ENCODE measurements around the gene POU6F2. TPM values are rescaled to one million over a fixed set of nuclear protein-coding genes. Genes with fewer than 3 reads are reported as not detected.

The POU6F2 gene
- total RNA-seq, 2 donors from 2014 or later = 0.16 to 0.22 TPM

DNA sequence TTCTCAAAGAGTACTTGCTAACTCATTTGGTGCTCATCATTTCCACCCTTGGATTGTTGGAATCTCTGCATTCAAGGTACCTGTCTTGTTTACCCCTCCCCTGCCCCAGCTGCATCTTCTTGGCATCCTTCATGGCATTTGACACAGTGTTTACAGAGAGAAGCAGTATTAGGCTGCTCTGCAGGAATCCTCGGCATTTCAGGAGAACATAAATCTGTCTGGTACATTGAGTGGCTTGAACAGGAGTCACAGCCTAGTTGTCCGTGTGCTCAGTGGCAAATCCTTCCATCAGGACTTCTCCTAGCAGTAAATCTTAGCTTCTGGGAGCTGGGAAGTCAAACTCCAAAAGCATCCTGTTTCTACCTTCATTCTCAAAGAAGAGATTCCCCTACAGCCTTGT lies 451.7 kb downstream of the POU6F2 start:
- Mint-ChIP-seq H3K4me1 (no peaks in the 10 kb centered on the region), H3K27me3 (peaks cover 4% of the 10 kb centered on the region), H3K4me3 (no peak overlapping the region), H3K36me3 (ENCODE audit: low read depth) (no peaks in the 10 kb centered on the region), H3K27ac (no peak overlapping the region), H3K9me3 (no peaks in the 10 kb centered on the region)
- ATAC-seq (replicated peaks) = no peak

DNA sequence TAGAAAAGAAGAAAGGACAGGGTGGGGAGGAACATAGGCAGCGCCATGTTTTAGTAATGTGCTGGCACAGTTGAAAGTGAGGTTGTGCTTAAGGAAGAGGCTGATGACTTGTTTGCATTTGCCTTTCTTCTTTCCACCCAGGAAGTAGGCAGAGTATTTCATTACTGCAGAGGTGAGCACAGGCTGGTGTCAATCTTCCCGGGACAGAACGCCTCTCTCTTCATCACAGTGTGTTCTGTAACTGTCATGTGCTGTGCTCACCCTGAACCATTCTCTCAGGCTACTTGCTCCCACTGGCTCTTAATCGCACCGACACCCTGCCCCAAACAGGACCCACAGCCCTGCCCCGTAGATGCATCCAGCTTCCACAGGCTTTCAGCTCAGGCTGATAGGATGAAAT lies 452.7 kb downstream of the POU6F2 start:
- H3K36me3 Mint-ChIP-seq (ENCODE audit: low read depth) = no peaks in the 10 kb centered on the region
- H3K4me1 Mint-ChIP-seq = no peaks in the 10 kb centered on the region
- no peaks in the 10 kb centered on the region for H3K9me3 Mint-ChIP-seq
- no peak for ATAC-seq (replicated peaks)
- no peak overlapping the region for H3K4me3 Mint-ChIP-seq
- H3K27ac Mint-ChIP-seq = no peak overlapping the region
- H3K27me3 Mint-ChIP-seq = peaks cover 4% of the 10 kb centered on the region

DNA sequence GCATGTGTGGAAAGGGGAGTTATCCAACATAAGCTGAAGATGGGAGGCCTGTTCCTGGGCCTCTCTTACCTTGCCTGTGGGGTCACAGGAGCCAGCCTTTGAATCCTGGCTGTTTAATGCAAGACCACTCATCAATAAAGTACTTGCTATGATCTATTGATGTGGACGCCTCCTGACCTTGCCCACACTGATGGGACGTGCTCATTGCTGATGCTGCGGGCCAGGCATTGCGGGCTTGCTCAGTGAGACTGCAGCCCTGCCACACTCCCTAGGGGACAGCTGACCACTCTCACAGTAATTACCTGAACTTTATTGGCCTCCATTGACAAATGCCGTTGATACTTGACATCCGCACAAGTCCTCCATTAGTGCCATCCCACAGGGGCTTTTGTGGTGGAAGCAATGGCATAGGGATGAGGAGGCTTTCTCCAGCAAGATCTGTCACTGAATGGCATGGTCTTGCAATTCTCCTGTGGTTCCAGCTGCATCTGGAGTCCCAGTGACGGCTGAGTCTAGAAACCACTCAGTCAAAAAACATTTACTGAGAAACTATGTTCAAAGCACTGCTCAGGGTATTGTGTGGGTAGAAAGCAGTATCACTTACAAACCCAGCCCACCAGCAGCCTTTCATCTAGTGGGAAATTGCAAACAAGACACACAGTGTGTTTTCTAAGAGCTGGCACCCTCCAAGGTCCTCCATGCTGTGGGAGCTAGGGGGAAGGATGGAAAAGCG lies 453.4 kb downstream of the POU6F2 start:
- no peak for ATAC-seq (replicated peaks)
- peaks cover 4% of the 10 kb centered on the region for H3K27me3 Mint-ChIP-seq
- no peaks in the 10 kb centered on the region for H3K9me3 Mint-ChIP-seq
- no peak overlapping the region for H3K4me3 Mint-ChIP-seq
- no peaks in the 10 kb centered on the region for H3K36me3 Mint-ChIP-seq (ENCODE audit: low read depth)
- no peaks in the 10 kb centered on the region for H3K4me1 Mint-ChIP-seq
- no peak overlapping the region for H3K27ac Mint-ChIP-seq

DNA sequence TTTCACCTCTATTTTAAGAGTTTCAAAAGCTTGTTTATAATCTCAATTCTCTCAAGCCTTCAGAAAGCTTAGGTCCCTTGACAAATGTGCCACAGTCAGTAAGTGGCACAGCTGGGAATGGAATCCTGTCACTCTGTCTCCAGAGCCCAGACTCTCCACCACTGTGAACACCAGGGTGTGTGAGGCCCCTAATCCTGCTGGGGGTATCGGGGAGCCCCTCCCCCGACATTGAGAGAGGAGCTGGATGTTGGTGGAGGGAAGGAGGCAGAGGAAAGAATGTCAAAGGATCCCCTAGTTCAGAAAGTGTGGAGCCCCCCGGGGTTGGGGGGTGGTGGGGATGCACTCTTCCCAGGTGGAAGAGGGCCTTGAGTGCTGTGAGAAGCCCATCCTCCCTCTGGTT lies 454.7 kb downstream of the POU6F2 start:
- H3K27me3 Mint-ChIP-seq = no peaks in the 10 kb centered on the region
- no peak for ATAC-seq (replicated peaks)

DNA sequence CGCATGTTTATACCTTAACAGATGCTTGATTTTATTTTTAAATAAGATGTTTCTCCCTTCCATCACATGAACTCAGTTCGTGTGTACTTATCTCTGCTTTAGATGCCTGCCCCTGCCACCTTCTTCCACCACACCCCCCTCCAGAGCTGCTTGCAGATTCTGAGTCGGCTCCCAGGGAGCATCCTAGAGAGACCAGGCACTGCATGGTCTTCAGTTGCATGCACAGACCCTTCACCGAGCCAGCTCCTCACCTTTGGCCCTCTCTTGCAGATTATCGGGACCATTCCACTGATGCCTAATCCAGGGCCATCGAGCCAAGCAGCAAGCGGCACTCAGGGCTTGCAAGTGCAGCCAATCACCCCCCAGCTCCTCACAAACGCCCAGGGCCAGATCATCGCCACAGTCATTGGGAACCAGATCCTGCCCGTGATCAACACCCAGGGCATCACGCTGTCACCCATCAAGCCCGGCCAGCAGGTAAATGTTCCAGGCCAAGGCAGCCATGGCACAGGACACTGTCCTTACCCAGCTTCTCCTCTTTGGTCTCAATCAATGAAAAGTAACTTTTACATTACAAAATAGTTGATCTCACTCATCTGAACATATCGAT lies 455.2 kb downstream of the POU6F2 start:
- no peak for ATAC-seq (replicated peaks)
- H3K27me3 Mint-ChIP-seq = no peaks in the 10 kb centered on the region
- H3K4me3 Mint-ChIP-seq = no peak overlapping the region
- no peaks in the 10 kb centered on the region for H3K9me3 Mint-ChIP-seq
- no peaks in the 10 kb centered on the region for H3K36me3 Mint-ChIP-seq (ENCODE audit: low read depth)
- no peak overlapping the region for H3K27ac Mint-ChIP-seq
- no peaks in the 10 kb centered on the region for H3K4me1 Mint-ChIP-seq

More for the DNA sequence above, 454.7 kb downstream of the POU6F2 start:
- Mint-ChIP-seq H3K4me1 (no peaks in the 10 kb centered on the region), H3K9me3 (no peaks in the 10 kb centered on the region), H3K4me3 (no peak overlapping the region), H3K36me3 (ENCODE audit: low read depth) (no peaks in the 10 kb centered on the region), H3K27ac (no peak overlapping the region)

DNA sequence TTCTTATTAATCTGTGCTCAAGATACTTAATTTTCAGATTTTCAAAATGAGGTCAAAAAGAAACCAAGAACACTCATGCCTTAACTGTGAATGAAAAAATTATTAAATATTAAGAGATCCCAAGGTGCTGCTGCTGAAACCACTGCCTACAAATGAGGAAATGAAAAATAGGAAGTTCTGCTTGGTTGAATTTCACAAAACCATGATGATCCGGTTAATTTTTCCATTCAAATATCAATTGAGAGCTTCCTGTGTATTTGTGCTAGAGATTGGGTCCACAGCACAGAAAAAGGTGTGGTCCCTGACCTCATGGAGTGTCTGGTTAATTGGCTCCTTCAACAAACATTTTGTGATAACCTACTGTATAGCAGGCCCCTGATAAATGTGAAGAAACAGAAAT lies 455.8 kb downstream of the POU6F2 start:
- Mint-ChIP-seq H3K27me3 (no peaks in the 10 kb centered on the region), H3K4me3 (no peak overlapping the region), H3K27ac (no peak overlapping the region), H3K36me3 (ENCODE audit: low read depth) (no peaks in the 10 kb centered on the region), H3K4me1 (no peaks in the 10 kb centered on the region), H3K9me3 (no peaks in the 10 kb centered on the region)
- ATAC-seq (replicated peaks) = no peak

DNA sequence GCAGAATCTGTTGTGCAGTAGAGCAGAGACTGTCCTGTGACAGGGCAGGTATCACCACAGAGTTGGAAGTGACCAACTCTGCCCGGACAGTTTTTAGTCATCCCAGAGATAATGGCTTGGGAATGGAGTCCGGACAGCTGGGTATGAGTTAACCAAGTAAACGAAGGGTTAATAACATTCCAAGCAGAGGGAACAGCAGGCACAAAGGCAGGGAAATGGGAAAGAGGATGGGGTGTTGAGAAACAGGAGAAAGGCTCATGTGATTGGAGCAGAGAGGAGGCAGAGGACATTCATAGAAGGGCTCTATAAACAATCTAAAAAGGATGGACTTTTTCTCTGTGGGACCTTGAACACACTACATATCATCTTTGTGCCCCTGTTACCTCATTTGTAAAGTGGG lies 456.3 kb downstream of the POU6F2 start:
- Mint-ChIP-seq H3K4me3 (no peak overlapping the region), H3K27ac (no peak overlapping the region), H3K4me1 (no peaks in the 10 kb centered on the region), H3K9me3 (no peaks in the 10 kb centered on the region), H3K27me3 (peaks cover 4% of the 10 kb centered on the region), H3K36me3 (ENCODE audit: low read depth) (no peaks in the 10 kb centered on the region)
- ATAC-seq (replicated peaks) = no peak

DNA sequence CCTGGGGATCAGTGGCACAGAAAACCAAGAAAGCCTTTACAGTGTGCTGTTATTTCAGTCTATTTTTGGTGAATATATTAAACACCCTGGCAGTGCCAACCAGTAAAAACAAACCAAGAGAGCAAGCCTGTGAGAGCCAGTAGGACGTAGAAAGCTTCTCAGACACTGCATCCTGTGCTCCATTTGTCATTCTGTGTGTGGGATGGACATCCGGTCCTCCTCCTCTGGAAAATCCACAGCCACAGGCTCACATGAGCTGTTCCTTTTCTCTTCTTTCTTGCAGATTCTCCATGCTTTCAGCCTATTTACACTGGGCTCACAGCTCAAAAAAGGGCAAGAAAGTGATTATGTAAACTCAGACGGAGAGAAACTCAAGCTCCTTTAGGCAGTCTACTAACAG lies 468.8 kb downstream of the POU6F2 start:
- H3K36me3 Mint-ChIP-seq (ENCODE audit: low read depth) = no peaks in the 10 kb centered on the region
- H3K4me1 Mint-ChIP-seq = no peaks in the 10 kb centered on the region
- no peak overlapping the region for H3K27ac Mint-ChIP-seq
- no peak overlapping the region for H3K4me3 Mint-ChIP-seq
- peaks cover 36% of the 10 kb centered on the region for H3K27me3 Mint-ChIP-seq
- ATAC-seq (replicated peaks) = no peak
- no peaks in the 10 kb centered on the region for H3K9me3 Mint-ChIP-seq

DNA sequence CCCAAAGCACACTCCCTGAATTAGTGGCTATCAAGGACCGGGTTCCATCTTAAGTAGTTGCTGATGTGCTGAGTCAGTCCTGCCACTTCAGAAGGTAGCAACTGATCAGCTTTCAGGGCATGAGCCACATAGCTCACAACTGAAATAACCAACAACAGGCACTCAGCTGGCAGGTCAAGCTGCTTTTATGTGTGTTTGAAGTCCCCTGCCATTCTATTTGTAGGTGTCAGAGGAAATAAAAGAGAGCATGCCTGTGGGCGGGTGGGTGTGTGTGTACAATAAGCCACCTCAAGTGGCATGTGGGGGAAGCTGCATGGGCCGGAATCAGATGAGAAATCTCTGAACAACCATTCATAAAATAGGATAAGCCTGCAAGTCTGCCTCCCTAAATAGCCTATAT lies 474.2 kb downstream of the POU6F2 start:
- no peak for ATAC-seq (replicated peaks)
- Mint-ChIP-seq H3K9me3 (no peaks in the 10 kb centered on the region), H3K36me3 (ENCODE audit: low read depth) (no peaks in the 10 kb centered on the region), H3K27me3 (peaks cover 24% of the 10 kb centered on the region), H3K4me1 (no peaks in the 10 kb centered on the region), H3K27ac (no peak overlapping the region), H3K4me3 (no peak overlapping the region)

DNA sequence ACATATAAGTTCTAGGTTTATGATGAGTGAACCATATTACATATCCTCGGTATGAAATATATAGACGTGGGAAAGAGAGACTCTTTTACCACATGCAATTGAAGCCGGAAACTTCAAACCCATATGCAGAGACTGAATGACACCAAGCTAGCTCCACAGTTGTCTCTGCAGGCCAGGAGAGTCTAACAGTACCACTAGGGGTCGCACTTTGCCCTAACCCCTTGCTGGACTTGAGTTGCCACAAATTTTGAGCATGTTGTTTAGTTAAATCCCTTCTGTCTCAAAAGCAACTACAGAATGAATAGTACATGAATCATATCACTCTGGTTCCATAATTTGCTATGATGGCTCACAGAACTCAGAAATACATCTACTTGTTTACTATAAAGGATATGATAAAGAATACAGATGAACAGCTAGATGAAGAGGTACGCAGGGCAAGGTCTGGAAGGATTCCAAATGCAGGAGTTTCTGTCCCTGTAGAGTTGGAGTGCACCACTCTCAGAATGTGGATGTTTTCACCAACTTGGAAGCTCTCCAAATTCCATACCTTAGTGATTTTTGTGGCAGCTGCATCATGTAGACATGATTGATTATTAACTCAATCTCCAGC lies 476.1 kb downstream of the POU6F2 start:
- ATAC-seq (replicated peaks) = peak; percentile 80

DNA sequence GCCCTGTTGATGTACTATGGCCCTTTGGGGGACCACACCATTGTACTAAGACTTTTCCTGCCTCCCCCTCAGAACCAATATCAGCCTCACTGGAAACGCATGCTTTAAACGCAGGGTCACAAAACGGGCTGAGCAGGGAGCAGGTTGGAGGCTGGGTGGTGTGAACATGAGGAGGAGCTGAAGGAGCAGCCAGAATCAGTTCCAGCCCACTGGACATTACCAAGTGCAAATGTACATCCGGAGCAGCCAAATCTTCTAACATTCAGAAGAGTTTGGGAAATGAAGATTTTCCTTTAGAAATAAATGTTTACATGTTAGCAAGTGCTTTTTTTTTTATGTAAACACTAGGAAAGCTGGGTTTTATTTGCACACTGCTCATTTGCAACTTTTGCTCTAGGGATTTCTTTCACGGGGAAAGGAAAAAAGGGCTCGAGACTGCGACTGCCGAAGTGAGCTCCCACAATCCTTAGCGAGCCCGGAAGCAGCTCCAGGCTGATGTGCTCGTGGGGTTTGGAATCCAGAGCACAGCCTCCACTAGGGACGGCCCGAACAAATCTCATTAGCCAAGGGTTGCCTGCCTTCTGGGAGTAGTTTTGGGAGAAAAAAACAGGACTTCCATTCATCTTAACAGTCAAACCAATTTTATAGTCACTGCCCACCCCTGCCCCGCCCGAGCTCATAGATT lies 480.5 kb downstream of the POU6F2 start:
- ATAC-seq (replicated peaks) = no peak
- Mint-ChIP-seq H3K36me3 (ENCODE audit: low read depth) (no peaks in the 10 kb centered on the region), H3K27ac (no peak overlapping the region), H3K27me3 (peaks cover 15% of the 10 kb centered on the region), H3K4me1 (no peaks in the 10 kb centered on the region), H3K9me3 (no peaks in the 10 kb centered on the region), H3K4me3 (no peak overlapping the region)

More for the DNA sequence above, 476.1 kb downstream of the POU6F2 start:
- no peak overlapping the region for H3K4me3 Mint-ChIP-seq
- no peaks in the 10 kb centered on the region for H3K4me1 Mint-ChIP-seq
- H3K36me3 Mint-ChIP-seq (ENCODE audit: low read depth) = no peaks in the 10 kb centered on the region
- no peak overlapping the region for H3K27ac Mint-ChIP-seq
- no peaks in the 10 kb centered on the region for H3K9me3 Mint-ChIP-seq
- H3K27me3 Mint-ChIP-seq = peaks cover 24% of the 10 kb centered on the region

DNA sequence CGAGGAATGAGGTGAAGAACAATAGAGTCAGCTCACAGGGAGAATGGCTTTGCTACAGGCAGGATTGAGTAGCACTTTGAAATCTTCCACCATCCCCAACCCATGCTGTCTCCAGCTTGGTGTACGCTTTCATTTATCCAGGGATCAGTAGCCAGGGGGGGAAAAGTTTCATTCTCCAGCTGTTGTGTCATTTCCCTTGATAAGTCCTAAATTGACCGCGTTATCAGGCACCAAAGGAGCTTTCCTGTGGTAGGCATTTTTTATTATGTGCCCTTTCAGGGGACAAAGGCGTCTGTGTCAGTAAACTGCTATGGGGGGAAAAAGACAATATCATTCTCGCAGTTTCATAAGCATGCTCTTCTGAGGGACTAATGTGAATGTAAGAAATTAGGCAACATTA lies 481.9 kb downstream of the POU6F2 start:
- Mint-ChIP-seq H3K4me1 (no peaks in the 10 kb centered on the region), H3K27me3 (peaks cover 19% of the 10 kb centered on the region), H3K27ac (no peak overlapping the region), H3K36me3 (ENCODE audit: low read depth) (no peaks in the 10 kb centered on the region), H3K4me3 (no peak overlapping the region), H3K9me3 (no peaks in the 10 kb centered on the region)
- ATAC-seq (replicated peaks) = no peak

DNA sequence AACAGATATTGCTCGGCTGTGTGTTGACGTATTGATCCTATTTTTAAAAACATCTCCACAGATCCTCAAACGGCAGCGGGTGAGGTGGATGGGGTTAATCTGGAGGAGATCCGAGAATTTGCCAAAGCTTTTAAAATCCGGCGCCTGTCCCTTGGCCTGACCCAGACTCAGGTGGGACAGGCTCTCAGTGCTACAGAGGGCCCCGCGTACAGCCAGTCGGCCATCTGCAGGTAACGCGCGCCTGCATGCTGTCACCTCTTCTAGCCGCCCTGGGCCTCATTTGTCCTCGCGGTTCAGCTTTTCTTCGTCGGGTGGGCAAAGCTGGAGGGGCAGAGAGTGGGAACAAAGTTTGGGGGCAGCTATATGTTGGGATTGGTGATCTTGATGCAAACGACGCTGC lies 482.8 kb downstream of the POU6F2 start:
- Mint-ChIP-seq H3K4me1 (no peaks in the 10 kb centered on the region), H3K36me3 (ENCODE audit: low read depth) (no peaks in the 10 kb centered on the region), H3K27me3 (peaks cover 19% of the 10 kb centered on the region), H3K4me3 (no peak overlapping the region), H3K9me3 (no peaks in the 10 kb centered on the region), H3K27ac (no peak overlapping the region)
- no peak for ATAC-seq (replicated peaks)

DNA sequence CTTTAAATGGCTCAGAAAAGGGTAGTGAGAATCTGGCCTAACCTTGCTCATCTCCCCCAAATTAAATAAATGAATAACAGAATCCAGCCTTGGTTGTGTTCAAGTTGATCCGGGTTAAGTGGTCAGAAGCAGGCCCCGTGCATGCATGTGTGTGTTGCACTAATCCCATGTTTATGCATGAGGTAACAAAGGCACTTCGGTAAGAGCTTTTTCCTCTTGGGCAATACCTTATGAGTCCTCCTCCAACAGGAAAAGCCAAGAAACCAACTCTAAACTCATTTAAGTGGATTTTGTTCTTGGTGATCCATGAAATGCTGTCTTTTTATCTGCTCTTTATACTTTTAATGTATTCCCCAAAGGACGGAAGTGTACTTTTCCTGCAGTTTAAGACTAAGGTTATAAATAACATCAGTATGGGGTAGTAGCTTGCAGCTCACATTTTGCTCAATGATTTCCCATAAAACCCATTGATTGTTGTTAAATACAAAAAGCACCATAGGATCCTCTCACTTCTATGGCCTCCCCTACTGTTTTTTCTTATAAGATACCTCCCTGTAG lies 483.6 kb downstream of the POU6F2 start:
- Mint-ChIP-seq H3K36me3 (ENCODE audit: low read depth) (no peaks in the 10 kb centered on the region), H3K4me3 (no peak overlapping the region), H3K27me3 (peaks cover 25% of the 10 kb centered on the region), H3K9me3 (no peaks in the 10 kb centered on the region), H3K27ac (no peak overlapping the region), H3K4me1 (no peaks in the 10 kb centered on the region)
- ATAC-seq (replicated peaks) = no peak
